NCI-H510A treated with DMSO at 0.1 percent for 48 hours (cell line): ENCODE measurements around the gene PRSS48.
"Not testable (repeated sequence)": the region's sequence is repeated elsewhere in the genome, so short reads cannot be mapped to it uniquely, and the experiment has no call there.

ENCODE experiments used
- DNase-seq: peaks from one replicate; lab custom pipeline; 2025; lab: John Stamatoyannopoulos, UW

The PRSS48 gene, protein sequence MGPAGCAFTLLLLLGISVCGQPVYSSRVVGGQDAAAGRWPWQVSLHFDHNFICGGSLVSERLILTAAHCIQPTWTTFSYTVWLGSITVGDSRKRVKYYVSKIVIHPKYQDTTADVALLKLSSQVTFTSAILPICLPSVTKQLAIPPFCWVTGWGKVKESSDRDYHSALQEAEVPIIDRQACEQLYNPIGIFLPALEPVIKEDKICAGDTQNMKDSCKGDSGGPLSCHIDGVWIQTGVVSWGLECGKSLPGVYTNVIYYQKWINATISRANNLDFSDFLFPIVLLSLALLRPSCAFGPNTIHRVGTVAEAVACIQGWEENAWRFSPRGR

GRCh38 chr4:151276787-151277562 is at the start of gene PRSS48:
Gene PRSS48 (plus strand): TSS chr4:151277161. CDS start chr4:151277173, 12 bp downstream.
- no peak for DNase-seq

GRCh38 chr4:151227172-151227571 is 49.8 kb upstream of the PRSS48 start:
- no peak for DNase-seq

DNA sequence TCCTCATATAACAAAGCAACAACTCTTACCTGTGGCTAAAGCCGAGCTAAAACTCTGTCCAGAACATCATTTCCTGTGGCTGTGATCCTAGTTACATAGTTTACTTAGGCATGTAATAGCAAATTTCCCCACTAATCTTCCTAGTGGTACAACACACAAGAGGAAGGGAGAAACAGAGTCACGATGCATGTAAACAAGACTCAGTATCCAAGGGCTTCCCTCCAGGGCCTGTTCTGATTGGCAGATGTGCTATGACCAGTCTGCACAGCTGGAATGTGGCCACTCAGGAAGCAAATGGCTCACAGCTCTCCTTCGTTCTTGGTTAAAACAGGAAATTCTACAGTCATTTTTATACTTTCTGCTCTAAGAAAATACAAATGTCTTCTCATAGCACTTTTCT is 49.2 kb upstream of the PRSS48 start:
- no peak for DNase-seq

- no peak for DNase-seq
Measured at GRCh38 chr4:151228189-151229119, 48.5 kb upstream of the PRSS48 start.

DNA sequence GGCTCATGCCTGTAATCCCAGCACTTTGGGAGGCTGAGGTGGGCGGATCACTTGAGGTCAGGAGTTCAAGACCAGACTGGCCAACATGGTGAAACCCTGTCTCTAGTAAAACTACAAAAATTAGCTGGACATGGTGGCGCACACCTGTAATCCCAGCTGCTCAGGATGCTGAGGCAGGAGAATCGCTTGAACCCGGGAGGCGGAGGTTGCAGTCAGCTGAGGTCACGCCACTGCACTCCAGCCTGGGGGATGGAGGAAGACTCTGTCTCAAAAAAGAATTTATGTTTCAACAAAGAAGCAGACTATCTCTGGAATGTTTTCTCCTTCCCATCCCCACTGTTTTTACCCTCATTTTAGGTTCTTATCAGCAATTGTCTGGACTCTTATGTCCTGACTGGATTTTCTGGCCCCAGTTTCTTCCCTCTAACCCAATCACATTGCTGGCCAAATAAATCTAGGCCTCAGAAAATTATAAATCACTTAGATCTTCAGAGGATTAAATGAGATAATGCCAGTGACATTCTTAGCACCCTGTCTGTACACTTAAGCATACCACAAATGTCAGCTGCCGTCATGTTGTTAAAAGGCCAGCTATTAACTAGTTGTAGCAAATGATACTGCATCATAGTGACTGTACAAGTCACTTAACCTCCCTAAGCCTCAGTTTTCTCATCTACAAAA is 44.9 kb upstream of the PRSS48 start:
- DNase-seq = no peak

- no peak for DNase-seq
Measured at GRCh38 chr4:151233600-151233999, 43.4 kb upstream of the PRSS48 start.

- DNase-seq = not testable (repeated sequence)
Measured at GRCh38 chr4:151235373-151235772, 41.6 kb upstream of the PRSS48 start.

DNA sequence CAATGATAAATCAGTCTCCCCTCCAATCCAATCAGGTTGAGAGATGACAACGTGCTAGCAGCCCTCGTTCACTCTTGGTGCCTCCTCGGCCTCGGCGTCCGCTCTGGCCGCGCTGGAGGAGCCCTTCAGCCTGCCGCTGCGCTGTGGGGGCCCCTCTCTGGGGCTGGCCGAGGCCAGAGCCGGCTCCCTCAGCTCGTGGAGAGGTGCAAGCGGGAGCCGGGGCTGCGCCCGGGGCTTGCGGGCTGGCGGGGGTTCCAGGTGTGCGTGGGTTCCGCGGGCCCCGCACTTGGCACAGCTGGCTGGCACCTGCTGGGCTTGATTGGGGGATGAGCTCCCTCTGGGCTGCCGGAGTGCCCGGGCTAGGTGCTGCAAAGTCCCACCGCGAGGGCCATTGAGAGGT is 40.9 kb upstream of the PRSS48 start:
- no peak for DNase-seq

DNA sequence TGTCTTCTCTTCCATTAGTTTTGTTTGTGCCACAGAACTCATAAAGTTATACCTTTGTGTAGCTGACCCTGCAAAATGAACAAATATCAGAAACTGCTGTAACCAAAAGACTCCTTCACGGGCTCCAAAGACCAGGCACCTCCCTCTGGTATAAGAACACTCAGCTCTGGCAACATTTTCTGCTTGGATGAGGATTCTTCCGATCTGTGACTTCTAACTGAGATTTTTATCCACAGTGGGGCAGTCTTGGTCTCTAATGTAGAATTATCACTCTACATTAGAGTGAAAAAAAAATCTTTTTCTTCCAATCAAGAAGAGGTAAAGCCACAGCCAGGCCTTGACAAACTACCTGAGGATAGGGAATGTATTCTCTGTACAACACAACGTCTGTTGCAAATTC is 38.5 kb upstream of the PRSS48 start:
- no peak for DNase-seq

- DNase-seq = no peak
Measured at GRCh38 chr4:151239608-151240007, 37.4 kb upstream of the PRSS48 start.

- DNase-seq = no peak
Measured at GRCh38 chr4:151242305-151242704, 34.7 kb upstream of the PRSS48 start.

- DNase-seq = no peak
Measured at GRCh38 chr4:151246742-151247141, 30.2 kb upstream of the PRSS48 start.

DNA sequence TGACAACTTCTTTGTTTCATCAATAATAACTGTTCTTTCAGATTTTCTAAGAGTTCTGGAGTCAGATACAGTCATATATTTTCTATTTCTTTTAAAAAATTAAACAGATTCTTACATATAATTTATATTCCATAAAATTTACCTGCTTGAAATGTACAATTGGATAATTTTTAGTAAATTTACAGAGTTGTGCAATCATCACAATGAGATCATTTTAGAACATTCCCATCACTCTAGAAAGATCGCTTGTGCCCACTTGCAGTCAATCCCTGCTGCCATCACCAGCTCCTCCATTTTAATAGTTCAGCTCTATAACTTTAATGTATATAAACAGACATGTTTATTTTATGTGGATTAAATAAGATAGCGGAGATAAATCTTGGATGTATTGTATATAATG is 29.6 kb upstream of the PRSS48 start:
- DNase-seq = no peak

DNA sequence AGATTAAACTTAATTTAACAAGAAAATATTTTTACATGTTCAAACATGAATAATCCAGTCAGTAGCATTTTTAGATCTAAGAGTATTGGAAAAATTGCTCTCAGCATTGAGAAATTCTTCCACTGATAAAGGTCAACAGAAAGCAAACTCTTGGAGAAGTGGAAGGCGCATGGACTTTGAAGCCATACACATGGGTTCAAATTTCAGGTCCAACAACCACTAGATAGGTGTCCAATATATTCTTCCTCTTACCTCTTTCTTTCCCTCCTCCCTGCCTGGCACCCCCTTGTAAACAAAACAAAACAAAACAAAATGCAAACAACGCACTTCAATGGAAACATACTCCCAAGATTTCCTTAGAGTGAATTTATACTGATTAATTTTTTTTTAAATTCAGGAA is 28.4 kb upstream of the PRSS48 start:
- no peak for DNase-seq

DNA sequence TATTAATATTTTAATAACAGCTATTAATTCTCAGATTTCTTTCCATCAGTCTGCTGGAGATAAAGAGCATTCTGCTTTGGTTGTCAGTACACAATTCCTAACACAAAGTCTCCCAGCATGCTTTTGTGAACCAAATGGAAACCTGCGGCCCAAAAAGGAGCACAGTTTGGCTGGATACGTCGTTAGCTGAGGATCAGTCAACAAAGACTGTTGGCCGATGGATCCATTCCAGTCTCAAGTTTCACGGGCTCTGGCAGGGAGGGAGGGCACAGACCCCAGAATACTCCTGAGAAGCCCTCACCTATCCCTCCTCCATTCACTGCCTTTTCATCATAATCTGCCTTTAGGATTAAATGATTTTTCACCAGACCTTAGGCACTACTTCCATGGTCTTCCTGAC is 26.3 kb upstream of the PRSS48 start:
- DNase-seq = no peak

DNA sequence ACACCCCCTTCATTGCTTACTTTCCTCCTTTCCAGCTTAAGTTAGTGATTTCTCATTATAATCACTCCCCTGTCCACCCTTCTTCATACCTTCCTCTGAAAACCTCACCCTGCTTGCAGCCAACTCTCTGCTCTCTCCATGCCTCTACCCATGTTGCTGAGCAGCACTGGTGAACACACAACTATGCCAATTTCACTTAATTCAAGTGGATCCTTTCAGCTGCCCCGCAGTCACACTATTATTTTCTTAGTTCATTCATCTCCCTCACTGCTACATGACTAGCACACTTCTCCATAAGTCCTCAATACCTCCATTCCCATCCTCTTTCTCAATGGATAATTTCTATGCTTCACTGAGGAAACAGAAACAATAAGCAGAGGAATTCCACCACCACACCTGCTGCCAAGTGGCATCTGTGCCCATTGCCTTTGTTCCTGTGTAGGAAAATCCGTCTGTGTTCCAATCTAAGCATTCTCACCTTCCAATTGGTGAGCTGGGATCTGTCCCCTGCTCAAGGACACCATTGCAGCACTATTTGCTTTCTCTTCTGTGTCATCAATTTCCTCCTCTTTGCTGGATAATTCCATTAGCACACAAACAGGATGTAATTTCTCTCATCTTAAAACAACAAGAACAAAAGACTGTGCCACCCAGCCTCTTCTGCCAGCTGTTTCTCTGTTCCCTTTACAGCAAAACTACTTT is 25.2 kb upstream of the PRSS48 start:
- DNase-seq = peak; percentile 46

- not testable (repeated sequence) for DNase-seq
Measured at GRCh38 chr4:151255226-151255625, 21.7 kb upstream of the PRSS48 start.

DNA sequence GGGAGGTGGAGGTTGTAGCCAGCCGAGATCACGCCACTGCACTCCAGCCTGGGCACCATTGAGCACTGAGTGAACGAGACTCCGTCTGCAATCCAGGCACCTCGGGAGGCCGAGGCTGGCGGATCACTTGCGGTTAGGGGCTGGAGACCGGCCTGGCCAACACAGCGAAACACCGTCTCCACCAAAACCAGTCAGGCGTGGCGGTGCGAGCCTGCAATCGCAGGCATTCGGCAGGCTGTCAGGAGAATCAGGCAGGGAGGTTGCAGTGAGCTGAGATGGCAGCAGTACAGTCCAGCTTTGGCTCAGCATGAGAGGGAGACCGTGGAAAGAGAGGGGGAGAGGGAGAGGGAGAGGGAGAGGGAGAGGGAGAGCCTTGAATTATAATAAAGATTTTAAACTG is 21.3 kb upstream of the PRSS48 start:
- not testable (repeated sequence) for DNase-seq

DNA sequence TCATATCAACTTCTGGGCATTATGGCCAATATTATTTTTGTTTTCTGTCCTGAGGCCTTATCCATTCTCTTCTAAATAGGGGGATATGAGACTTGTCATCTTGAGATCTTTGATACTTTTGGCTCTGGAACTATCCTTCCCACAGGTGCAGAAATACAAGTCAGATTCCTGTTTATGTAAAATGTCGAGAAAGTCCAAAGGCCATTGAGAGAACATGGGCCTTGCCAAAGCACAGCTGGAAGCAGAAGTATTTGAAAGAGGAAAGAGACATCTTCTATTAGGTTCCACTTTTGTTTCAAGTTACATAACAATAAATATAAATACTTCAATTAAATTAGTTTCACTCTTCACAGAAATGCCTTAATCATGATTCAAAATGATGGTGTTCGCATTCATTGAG is 20.8 kb upstream of the PRSS48 start:
- no peak for DNase-seq

DNA sequence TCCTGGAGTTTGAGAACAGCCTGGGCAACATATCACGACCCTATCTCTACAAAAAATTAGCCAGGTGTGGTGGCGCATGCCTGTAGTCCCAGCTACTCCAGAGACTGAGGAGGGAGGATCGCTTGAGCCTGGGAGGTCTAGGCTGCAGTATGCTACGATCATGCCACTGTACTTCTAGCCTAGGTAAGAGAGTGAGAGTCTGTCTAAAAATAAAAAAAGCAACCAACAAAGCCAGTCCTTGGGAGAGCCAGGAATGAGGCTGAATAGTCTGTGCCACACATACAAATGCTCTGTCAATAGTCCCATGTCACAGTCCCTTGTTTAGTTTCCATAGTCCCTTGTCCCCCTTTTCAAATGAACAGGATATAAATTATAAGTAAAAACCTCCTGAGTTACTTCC is 19.3 kb upstream of the PRSS48 start:
- DNase-seq = no peak

- DNase-seq = no peak
Measured at GRCh38 chr4:151259752-151260151, 17.2 kb upstream of the PRSS48 start.
